SK-N-SH treated with all-trans-retinoic acid at 6 μM for 48 hours (cell line): ENCODE results near the gene MAP2.

Experiments used
- ATAC-seq: fragments of 200-7000 bp; cut with Tn5 transposase; 3 replicates; pipeline ENCODE4 v1.9.1; 2020; ENCODE audit warnings: mild to moderate bottlenecking, moderate library complexity
- ARNTL ChIP-seq: fragments of 450-650 bp; formaldehyde crosslinking; IDR thresholded peaks from 2 replicates; pipeline ENCODE4 v1.5.0; 2020; ENCODE audit warnings: low read depth, mild to moderate bottlenecking, moderate library complexity, borderline replicate concordance
- BACH2 ChIP-seq: fragments of 250-450 bp; sonication (Bioruptor Pico); IDR thresholded peaks from 2 replicates; pipeline ENCODE4 v1.9.0; 2021; ENCODE audit warnings: mild to moderate bottlenecking, borderline replicate concordance
- CREB5 ChIP-seq: fragments of 250-450 bp; sonication (Bioruptor Pico); IDR thresholded peaks from 2 replicates; pipeline ENCODE4 v1.5.1; 2020; ENCODE audit warnings: low read depth, mild to moderate bottlenecking, moderate library complexity
- CSDC2 ChIP-seq: fragments of 250-450 bp; sonication (Bioruptor Pico); IDR thresholded peaks from 2 replicates; pipeline ENCODE4 v1.5.0; 2020; ENCODE audit warnings: mild to moderate bottlenecking, moderate library complexity
- CSRNP3 ChIP-seq: fragments of 250-450 bp; sonication (Bioruptor Pico); IDR thresholded peaks from 2 replicates; pipeline ENCODE4 v1.5.1; 2021; ENCODE audit warnings: mild to moderate bottlenecking, moderate library complexity
- ESRRG ChIP-seq: fragments of 250-450 bp; sonication (Bioruptor Pico); IDR thresholded peaks from 2 replicates; pipeline ENCODE4 v1.6.1; 2021; ENCODE audit warnings: mild to moderate bottlenecking
- GLIS3 ChIP-seq: fragments of 250-450 bp; sonication (Bioruptor Pico); IDR thresholded peaks from 2 replicates; pipeline ENCODE4 v1.5.0; 2020; ENCODE audit warnings: mild to moderate bottlenecking, moderate library complexity
- ISL1 ChIP-seq: fragments of 250-450 bp; sonication (Bioruptor Pico); IDR thresholded peaks from 2 replicates; pipeline ENCODE4 v2.1.2; 2022; ENCODE audit warnings: mild to moderate bottlenecking, moderate library complexity
- OSR1 ChIP-seq: fragments of 250-450 bp; sonication (Bioruptor Pico); IDR thresholded peaks from 2 replicates; pipeline ENCODE4 v1.8.0; 2022; ENCODE audit warnings: moderate library complexity, mild to moderate bottlenecking, inconsistent platforms
- POU6F1 ChIP-seq: fragments of 250-450 bp; sonication (Bioruptor Pico); IDR thresholded peaks from 2 replicates; pipeline ENCODE4 v1.8.0; 2021; ENCODE audit warnings: low read depth, mild to moderate bottlenecking, moderate library complexity, borderline replicate concordance
- PPARA ChIP-seq: fragments of 250-450 bp; sonication (Bioruptor Pico); IDR thresholded peaks from 2 replicates; pipeline ENCODE4 v1.5.0; 2020; ENCODE audit warnings: mild to moderate bottlenecking, borderline replicate concordance
- RARB ChIP-seq: fragments of 250-450 bp; sonication (Bioruptor Pico); IDR thresholded peaks from 2 replicates; pipeline ENCODE4 v1.8.0; 2021; ENCODE audit warnings: mild to moderate bottlenecking, moderate library complexity
- TCF4 ChIP-seq: fragments of 250-450 bp; sonication (Bioruptor Pico); IDR thresholded peaks from 2 replicates; pipeline ENCODE4 v1.8.0; 2021; ENCODE audit warnings: mild to moderate bottlenecking, moderate library complexity, borderline replicate concordance
- TOX ChIP-seq: fragments of 250-450 bp; sonication (Bioruptor Pico); IDR thresholded peaks from 2 replicates; pipeline ENCODE4 v1.8.0; 2021; ENCODE audit warnings: mild to moderate bottlenecking, moderate library complexity, borderline replicate concordance
- TSHZ2 ChIP-seq: fragments of 250-450 bp; sonication (Bioruptor Pico); IDR thresholded peaks from 2 replicates; pipeline ENCODE4 v1.5.0; 2020; ENCODE audit warnings: mild to moderate bottlenecking, moderate library complexity
- ZC3H10 ChIP-seq: fragments of 250-450 bp; sonication (Bioruptor Pico); IDR thresholded peaks from 2 replicates; pipeline ENCODE4 v1.5.1; 2021; ENCODE audit warnings: mild to moderate bottlenecking, moderate library complexity
- ZFP3 ChIP-seq: fragments of 250-450 bp; sonication (Bioruptor Pico); IDR thresholded peaks from 2 replicates; pipeline ENCODE4 v1.5.0; 2020; ENCODE audit warnings: mild to moderate bottlenecking, moderate library complexity
- ZNF70 ChIP-seq: fragments of 450-650 bp; formaldehyde crosslinking; IDR thresholded peaks from 2 replicates; pipeline ENCODE4 v1.5.0; 2020; ENCODE audit warnings: mild to moderate bottlenecking, moderate library complexity
- ZNF8 ChIP-seq: fragments of 450-650 bp; formaldehyde crosslinking; IDR thresholded peaks from 2 replicates; pipeline ENCODE4 v1.5.0; 2020; ENCODE audit warnings: mild to moderate bottlenecking, moderate library complexity

The MAP2 gene

GRCh38 chr2:209663656-209664055 is 239.8 kb downstream of the MAP2 start:
- TF ChIP-seq CREB5 (CRISPR knock-in tag) = no peak
- TF ChIP-seq BACH2 (CRISPR knock-in tag) = no peak
- no peak for TF ChIP-seq ZNF8 (CRISPR knock-in tag)
- TF ChIP-seq ESRRG (CRISPR knock-in tag) = no peak
- no peak for TF ChIP-seq TOX (CRISPR knock-in tag)
- TF ChIP-seq, all 23 proteins: peak for 0
- no peak for ATAC-seq

GRCh38 chr2:209666296-209666695 is 242.4 kb downstream of the MAP2 start:
- TF ChIP-seq OSR1 (CRISPR knock-in tag) (no peak), ZNF8 (CRISPR knock-in tag) (no peak), ZNF70 (CRISPR knock-in tag) (no peak), RARB (CRISPR knock-in tag) (no peak)
- no peak for ATAC-seq

GRCh38 chr2:209671020-209671680 is 247.3 kb downstream of the MAP2 start:
- TF ChIP-seq TOX (CRISPR knock-in tag) (no peak), TCF4 (CRISPR knock-in tag) (no peak), CSRNP3 (no peak), CSDC2 (CRISPR knock-in tag) (no peak), ZFP3 (no peak), ARNTL (no peak), ZNF70 (CRISPR knock-in tag) (no peak), TSHZ2 (no peak), CREB5 (CRISPR knock-in tag) (no peak), OSR1 (CRISPR knock-in tag) (no peak), GLIS3 (CRISPR knock-in tag) (no peak), RARB (CRISPR knock-in tag) (no peak), ISL1 (CRISPR knock-in tag) (no peak)
- ATAC-seq = no peak

GRCh38 chr2:209673811-209674210 is 250.0 kb downstream of the MAP2 start:
- no peak for ATAC-seq

More at GRCh38 chr2:209673811-209674210, 250.0 kb downstream of the MAP2 start:
- no peak for TF ChIP-seq TSHZ2
- no peak for TF ChIP-seq ISL1 (CRISPR knock-in tag)
- TF ChIP-seq OSR1 (CRISPR knock-in tag) = no peak
- TF ChIP-seq RARB (CRISPR knock-in tag) = no peak
- TF ChIP-seq TOX (CRISPR knock-in tag) = no peak
- no peak for TF ChIP-seq CREB5 (CRISPR knock-in tag)
- no peak for TF ChIP-seq CSDC2 (CRISPR knock-in tag)
- TF ChIP-seq TCF4 (CRISPR knock-in tag) = no peak
- no peak for TF ChIP-seq ESRRG (CRISPR knock-in tag)
- no peak for TF ChIP-seq BACH2 (CRISPR knock-in tag)
- TF ChIP-seq POU6F1 = no peak
- TF ChIP-seq PPARA = no peak
- TF ChIP-seq ZC3H10 (CRISPR knock-in tag) = no peak
- TF ChIP-seq, all 23 proteins: peak for 0
